AG04449 (cell line): Measurements from ENCODE around the gene FHIT.

ENCODE experiments used
- CTCF ChIA-PET: fragments of 350-600 bp; formaldehyde crosslinking; extraction: SDS; loops from one replicate; lab custom pipeline; 2021; ENCODE audit warnings: antibody characterized with exemption; lab: Yijun Ruan, JAX
- POLR2A ChIA-PET: fragments of 400-600, 350-600 bp; formaldehyde crosslinking; extraction: SDS; loops from one replicate; lab custom pipeline; 2020; ENCODE audit warnings: antibody characterized with exemption, inconsistent platforms; lab: Yijun Ruan, JAX
- DNase-seq: peaks from one replicate; pipeline ENCODE4 v3.0.0-alpha.2; 2010; ENCODE audit warnings: low read depth, low spot score
- H3K4me3 ChIP-seq: 2 replicates; pipeline ENCODE4 v1.5.1; 2011; ENCODE audit warnings: low read depth, mild to moderate bottlenecking, control low read depth, low read length
- CTCF ChIP-seq: IDR thresholded peaks from one replicate; pipeline ENCODE4 v1.5.1; 2011; ENCODE audit warnings: mild to moderate bottlenecking, moderate library complexity, low read length, control low read depth, inconsistent platforms; ENCODE audit not compliant: insufficient read depth; ENCODE audit errors: missing control alignments

FHIT gene

GRCh38 chr3:60030982-60031381 is 1220.3 kb downstream of the FHIT start:
- ChIA-PET POLR2A (no interaction called here), CTCF (no interaction called here)
- TF ChIP-seq CTCF = no peak
- no peak overlapping the region for H3K4me3 ChIP-seq
- no peak for DNase-seq

GRCh38 chr3:60028233-60028632 is 1223.0 kb downstream of the FHIT start:
- ChIA-PET CTCF (interaction anchor here (0.7 kb wide), 1 partner anchor 10 kb away, joined by 3 read pairs; no protein-coding TSS in a partner anchor), POLR2A (no interaction called here)
- no peak overlapping the region for H3K4me3 ChIP-seq
- no peak for DNase-seq
- no peak for TF ChIP-seq CTCF

GRCh38 chr3:60027335-60027734 is 1223.9 kb downstream of the FHIT start:
- DNase-seq = no peak
- CTCF ChIA-PET = no interaction called here

GRCh38 chr3:60025096-60026050 is 1225.9 kb downstream of the FHIT start:
- CTCF ChIA-PET = no interaction called here
- TF ChIP-seq CTCF = no peak
- POLR2A ChIA-PET = interaction anchor here (0.7 kb wide), 1 partner anchor 558 kb away, joined by 3 read pairs; no protein-coding TSS in a partner anchor
- peak; percentile 9 for DNase-seq
- H3K4me3 ChIP-seq = no peak overlapping the region

More at GRCh38 chr3:60027335-60027734, 1223.9 kb downstream of the FHIT start:
- POLR2A ChIA-PET = no interaction called here
- no peak for TF ChIP-seq CTCF
- no peak overlapping the region for H3K4me3 ChIP-seq

DNA sequence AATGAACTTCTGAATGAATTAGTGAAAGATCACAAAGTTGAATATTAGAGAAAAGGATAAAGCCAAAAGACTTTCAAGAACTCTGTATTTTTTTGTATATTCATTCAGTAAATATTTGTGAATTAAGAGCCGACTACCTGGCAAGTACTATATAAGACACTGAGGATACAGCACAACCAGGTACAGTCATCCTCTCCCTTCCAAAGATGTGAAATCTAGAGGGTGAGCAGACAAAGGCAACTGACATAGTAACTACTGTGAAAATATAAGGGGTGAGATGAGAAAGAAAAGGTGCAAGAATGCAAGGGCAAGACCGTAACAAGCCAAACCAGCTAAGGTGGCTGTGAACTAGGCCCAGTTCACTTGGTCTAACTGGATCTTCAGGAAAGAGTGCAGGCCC is 1226.9 kb downstream of the FHIT start:
- no peak overlapping the region for H3K4me3 ChIP-seq
- ChIA-PET CTCF (no interaction called here), POLR2A (no interaction called here)
- no peak for DNase-seq
- TF ChIP-seq CTCF = no peak

- ChIA-PET CTCF (no interaction called here), POLR2A (no interaction called here)
- no peak for TF ChIP-seq CTCF
- no peak for DNase-seq
- no peak overlapping the region for H3K4me3 ChIP-seq
Observed at GRCh38 chr3:60023189-60023588, 1228.1 kb downstream of the FHIT start.
